Lung (tissue), 12 donors: ENCODE measurements around the gene SPINT2. TPM values are rescaled to one million over a fixed set of nuclear protein-coding genes. Genes with fewer than 3 reads are reported as not detected.
A peak's percentile ranks its signal among the peaks of the same experiment; 100 is the strongest.

Source experiments
- ATAC-seq: fragments of 200-7000 bp; cut with Tn5 transposase; one replicate; pipeline ENCODE4 v1.9.1; 2020; ENCODE audit warnings: moderate number of reproducible peaks; ENCODE audit not compliant: insufficient read depth, low FRiP score
- DNase-seq, 3 donors: peaks; one replicate each; pipeline ENCODE4 v3.0.0-alpha.2; 2013 to 2017
- H3K27ac ChIP-seq, 2 donors: one replicate each; pipeline ENCODE4 v1.5.1; 2013; ENCODE audit warnings: mild to moderate bottlenecking in 2 of 2, moderate library complexity in 2 of 2, control low read depth in 1 of 2, inconsistent platforms in 1 of 2, low read depth in 1 of 2, low read length in 1 of 2
- H3K27me3 ChIP-seq, 3 donors: one replicate each; pipeline ENCODE4 v1.5.1; 2013; ENCODE audit warnings: low read length in 2 of 3; ENCODE audit not compliant: control insufficient read depth in 3 of 3, insufficient read depth in 3 of 3
- H3K36me3 ChIP-seq, 4 donors: one replicate each; pipeline ENCODE4 v1.5.1; 2013; ENCODE audit warnings: low read length in 4 of 4, mild to moderate bottlenecking in 1 of 4, moderate library complexity in 1 of 4; ENCODE audit not compliant: control insufficient read depth in 4 of 4, insufficient read depth in 4 of 4
- H3K4me1 ChIP-seq, 5 donors: one replicate each; pipeline ENCODE4 v1.5.1; 2013; ENCODE audit warnings: low read length in 5 of 5, mild to moderate bottlenecking in 2 of 5, moderate library complexity in 1 of 5; ENCODE audit not compliant: control insufficient read depth in 5 of 5, insufficient read depth in 5 of 5
- H3K4me3 ChIP-seq: one replicate; pipeline ENCODE4 v1.5.1; 2013; ENCODE audit warnings: mild to moderate bottlenecking, control low read depth, moderate library complexity
- H3K9ac ChIP-seq, 2 donors: one replicate each; pipeline ENCODE4 v1.5.1; 2013; ENCODE audit warnings: low read length in 2 of 2, control low read depth in 1 of 2; ENCODE audit not compliant: insufficient read depth in 1 of 2
- H3K9me3 ChIP-seq, 4 donors: one replicate each; pipeline ENCODE4 v1.5.1; 2013; ENCODE audit warnings: low read length in 3 of 4, mild to moderate bottlenecking in 1 of 4, moderate library complexity in 1 of 4; ENCODE audit not compliant: control insufficient read depth in 4 of 4, insufficient read depth in 3 of 4
- WGBS, 2 donors: extraction: QIAGEN DNeasy Blood & Tissue Kit; methylation state at CpG; one replicate each; pipeline ENCODE4 v1.1.7; 2013; 5-methylcytosine and 5-hydroxymethylcytosine counted together
- polyA plus RNA-seq, 2 donors: library from polyadenylated mRNA; stranded (reverse); fragments of 200-250 nt; gene quantifications; one replicate each; pipeline ENCODE4 v1.2.1, GENCODE V29; 2013
- total RNA-seq, 2 donors: library from RNA; depleted of rRNA in 1 of 2; stranded (reverse); fragments of >200 nt in 1 of 2; gene quantifications; one replicate each; pipeline ENCODE4 v1.2.1, GENCODE V29; 2014 to 2021
- TF ChIP-seq, protein P1 (sequence below): IDR thresholded peaks from 2 replicates; pipeline ENCODE4 v1.5.1; 2012; ENCODE audit warnings: mild to moderate bottlenecking; ENCODE audit errors: control extremely low read depth, extremely low read depth
- donor health status: control.
- donor health status: control.
- donor health status: Bipolar disorder and iron deficiency.
- donor health status: healthy.
- donor health status: DM: yes; HTN: yes; CAD: no.

The SPINT2 gene
- total and polyA plus RNA-seq, 4 donors: 145 to 259 (median 247) TPM

GRCh38 chr19:38266981-38267597 lies 2.7 kb downstream of the SPINT2 start:
- peaks cover 0 to 35% (median 13%) of the 10 kb centered on the region in 5 donors for H3K4me1 ChIP-seq
- peak in 1 of 3 donors; percentile 47 for DNase-seq
- H3K27me3 ChIP-seq: no peaks in the 10 kb centered on the region
- no peaks in the 10 kb centered on the region for H3K9me3 ChIP-seq
- no peaks in the 10 kb centered on the region for H3K36me3 ChIP-seq
- H3K4me3 ChIP-seq: no peak overlapping the region
- TF ChIP-seq, protein P1, sequence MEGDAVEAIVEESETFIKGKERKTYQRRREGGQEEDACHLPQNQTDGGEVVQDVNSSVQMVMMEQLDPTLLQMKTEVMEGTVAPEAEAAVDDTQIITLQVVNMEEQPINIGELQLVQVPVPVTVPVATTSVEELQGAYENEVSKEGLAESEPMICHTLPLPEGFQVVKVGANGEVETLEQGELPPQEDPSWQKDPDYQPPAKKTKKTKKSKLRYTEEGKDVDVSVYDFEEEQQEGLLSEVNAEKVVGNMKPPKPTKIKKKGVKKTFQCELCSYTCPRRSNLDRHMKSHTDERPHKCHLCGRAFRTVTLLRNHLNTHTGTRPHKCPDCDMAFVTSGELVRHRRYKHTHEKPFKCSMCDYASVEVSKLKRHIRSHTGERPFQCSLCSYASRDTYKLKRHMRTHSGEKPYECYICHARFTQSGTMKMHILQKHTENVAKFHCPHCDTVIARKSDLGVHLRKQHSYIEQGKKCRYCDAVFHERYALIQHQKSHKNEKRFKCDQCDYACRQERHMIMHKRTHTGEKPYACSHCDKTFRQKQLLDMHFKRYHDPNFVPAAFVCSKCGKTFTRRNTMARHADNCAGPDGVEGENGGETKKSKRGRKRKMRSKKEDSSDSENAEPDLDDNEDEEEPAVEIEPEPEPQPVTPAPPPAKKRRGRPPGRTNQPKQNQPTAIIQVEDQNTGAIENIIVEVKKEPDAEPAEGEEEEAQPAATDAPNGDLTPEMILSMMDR: no peak
- H3K27ac ChIP-seq: peak overlapping the region in 1 of 2 donors; percentile 85
- WGBS, 2 donors: 58 to 69% methylated on average over 12 of the region's 12 CpGs
- ATAC-seq: no peak
- peak overlapping the region; percentile 4 to 34 for H3K9ac ChIP-seq

DNA sequence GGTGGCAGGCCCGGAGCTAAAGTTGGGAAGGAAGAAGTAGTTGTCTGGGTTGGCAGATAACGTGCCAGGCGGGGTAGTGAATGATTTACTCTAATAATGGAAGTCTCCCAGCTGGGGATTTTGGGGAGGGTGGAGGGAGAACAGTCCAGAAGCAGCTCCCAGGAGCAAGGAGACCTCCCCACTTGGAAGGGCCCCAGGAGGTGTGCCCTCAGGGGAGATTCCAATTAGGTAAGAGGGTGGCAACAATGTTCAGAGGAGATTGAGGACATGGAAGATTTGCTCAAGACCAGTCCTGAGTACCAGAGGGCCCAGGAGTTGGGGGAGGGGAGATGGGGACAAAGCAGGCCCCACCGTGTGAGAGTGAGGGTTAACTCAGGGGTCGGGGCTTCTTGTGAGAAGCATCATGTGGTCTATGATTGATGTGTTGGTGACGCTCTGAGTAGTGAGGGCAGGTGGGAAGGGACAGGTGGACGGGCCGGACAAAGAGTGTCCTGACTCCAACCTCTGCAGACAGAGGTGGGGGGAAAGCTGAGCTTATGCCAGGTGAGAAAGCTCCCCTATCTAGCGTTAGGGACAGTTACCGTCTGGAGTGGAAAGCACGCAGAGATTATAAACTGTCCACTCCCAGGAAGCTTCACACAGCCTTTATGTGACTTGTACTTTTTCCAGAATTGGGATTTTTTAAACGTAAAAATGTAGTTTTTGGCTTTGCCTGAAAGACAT lies 3.5 kb downstream of the SPINT2 start:
- TF ChIP-seq, protein P1: no peak
- H3K9me3 ChIP-seq: no peaks in the 10 kb centered on the region
- H3K4me3 ChIP-seq: no peak overlapping the region
- peak overlapping the region in 1 of 2 donors; percentile 57 for H3K27ac ChIP-seq
- no peak overlapping the region for H3K9ac ChIP-seq
- no peaks in the 10 kb centered on the region for H3K27me3 ChIP-seq
- peak in 1 of 3 donors; percentile 59 for DNase-seq
- ATAC-seq: no peak
- H3K36me3 ChIP-seq: no peaks in the 10 kb centered on the region
- peaks cover 0 to 35% (median 13%) of the 10 kb centered on the region in 5 donors for H3K4me1 ChIP-seq
- WGBS, 2 donors: 53 to 69% methylated on average over 12 of the region's 12 CpGs

DNA sequence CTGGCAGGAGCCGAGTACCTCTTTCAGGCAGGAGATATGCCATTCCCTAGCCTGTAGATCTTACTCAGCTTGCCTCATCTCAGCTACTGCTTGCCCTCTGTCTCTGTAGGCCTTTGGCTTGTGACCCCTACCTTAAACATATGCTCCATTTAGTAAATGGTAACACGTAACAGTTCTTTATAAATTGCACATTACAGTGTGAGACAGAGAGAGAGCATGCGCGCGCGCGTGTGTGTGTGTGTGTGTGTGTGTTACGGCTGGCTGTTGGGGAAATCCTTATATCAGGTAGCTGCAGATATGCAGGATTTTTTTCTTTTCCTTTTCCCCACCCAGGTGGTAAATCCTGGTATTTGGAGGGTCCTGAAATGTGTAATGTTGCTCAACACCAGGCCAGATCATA lies 4.2 kb downstream of the SPINT2 start:
- Histone ChIP-seq H3K27me3 (no peaks in the 10 kb centered on the region), H3K9ac (no peak overlapping the region), H3K36me3 (no peaks in the 10 kb centered on the region), H3K4me3 (no peak overlapping the region), H3K4me1 (peaks cover 0 to 35% (median 13%) of the 10 kb centered on the region in 5 donors), H3K27ac (peak overlapping the region in 1 of 2 donors; percentile 57), H3K9me3 (no peaks in the 10 kb centered on the region)
- DNase-seq (peak in 1 of 3 donors; percentile 33), ATAC-seq (no peak)
- TF ChIP-seq, protein P1: no peak
- 62 to 87% methylated on average over 8 of the region's 8 CpGs for WGBS, 2 donors
